Activated B cell treated with CpG ODN at 0.5 μM for 24 hours (primary cell): ENCODE results near the gene TCEAL6. TPM values are rescaled to one million over a fixed set of nuclear protein-coding genes. Genes with fewer than 3 reads are reported as not detected.

Source experiments
- ATAC-seq: fragments of 200-7000 bp; cut with Tn5 transposase; one replicate; pipeline ENCODE4 v1.10.0; 2021; ENCODE audit warnings: low read depth, mild to moderate bottlenecking, moderate library complexity
- CTCF ChIA-PET: fragments of 350-600 bp; sonication (Branson Sonifier 250); formaldehyde crosslinking; loops from one replicate; lab custom pipeline; 2021; ENCODE audit warnings: antibody characterized with exemption; lab: Charles Lee
- POLR2A ChIA-PET: fragments of 350-600 bp; sonication (Branson Sonifier 250); formaldehyde crosslinking; loops from one replicate; lab custom pipeline; 2021; ENCODE audit warnings: antibody characterized with exemption; lab: Charles Lee
- DNase-seq: peaks from one replicate; pipeline ENCODE4 v3.0.0; 2022
- H3K27ac Mint-ChIP-seq: one replicate; pipeline ENCODE4 v1.8.0; 2020; ENCODE audit warnings: mixed read lengths
- H3K27me3 Mint-ChIP-seq: one replicate; pipeline ENCODE4 v1.8.0; 2021; ENCODE audit warnings: mixed read lengths
- H3K36me3 Mint-ChIP-seq: one replicate; pipeline ENCODE4 v1.8.0; 2021; ENCODE audit warnings: low read depth, mixed read lengths
- H3K4me1 Mint-ChIP-seq: one replicate; pipeline ENCODE4 v1.8.0; 2021; ENCODE audit warnings: mixed read lengths
- H3K4me3 Mint-ChIP-seq: one replicate; pipeline ENCODE4 v1.8.0; 2020; ENCODE audit warnings: mild to moderate bottlenecking, mixed read lengths
- H3K9me3 Mint-ChIP-seq: one replicate; pipeline ENCODE4 v1.8.0; 2020; ENCODE audit warnings: mixed read lengths
- intact Hi-C: fragments of 100-400 bp; cut with micrococcal nuclease; formaldehyde crosslinking; loops from one replicate; pipeline ENCODE4 v1.15.1; 2024
- total RNA-seq: library from RNA; stranded (reverse); gene quantifications from 2 replicates; pipeline ENCODE4 v1.2.3, GENCODE V29; 2022
- TF ChIP-seq, protein P1 (sequence below): fragments of 200-600 bp; IDR thresholded peaks from one replicate; pipeline ENCODE4 v1.8.0; 2022; ENCODE audit warnings: antibody characterized with exemption, mild to moderate bottlenecking

The TCEAL6 gene
- total RNA-seq, 1 donor from 2014 or later, result not detected

DNA sequence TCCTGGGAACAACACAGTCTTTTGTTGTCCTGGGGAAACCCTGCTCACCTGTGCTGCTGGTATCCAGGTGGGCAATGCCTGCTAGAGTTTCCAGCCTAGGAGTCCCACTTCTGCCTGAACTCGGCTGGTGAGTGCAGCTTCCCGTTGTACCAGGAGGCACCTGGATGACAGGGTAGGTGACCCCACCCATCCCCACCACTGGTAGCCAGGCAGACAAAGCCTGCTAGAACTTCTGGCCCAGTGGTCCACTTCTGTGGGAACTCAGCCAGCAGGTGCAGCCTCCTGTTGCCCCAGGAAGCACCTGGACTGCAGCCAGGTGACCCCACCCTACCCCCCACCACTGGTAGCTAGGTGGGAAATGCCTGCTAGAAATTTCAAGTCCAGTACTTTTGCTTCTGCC, 26.5 kb downstream of the TCEAL6 start:
- Mint-ChIP-seq H3K4me1 (no peaks in the 10 kb centered on the region), H3K9me3 (peaks cover 3% of the 10 kb centered on the region), H3K27me3 (peaks cover 4% of the 10 kb centered on the region), H3K27ac (no peak overlapping the region), H3K4me3 (no peak overlapping the region), H3K36me3 (no peaks in the 10 kb centered on the region)
- CTCF ChIA-PET, result no interaction called here
- DNase-seq (no peak), ATAC-seq (no peak)
- TF ChIP-seq, protein P1, sequence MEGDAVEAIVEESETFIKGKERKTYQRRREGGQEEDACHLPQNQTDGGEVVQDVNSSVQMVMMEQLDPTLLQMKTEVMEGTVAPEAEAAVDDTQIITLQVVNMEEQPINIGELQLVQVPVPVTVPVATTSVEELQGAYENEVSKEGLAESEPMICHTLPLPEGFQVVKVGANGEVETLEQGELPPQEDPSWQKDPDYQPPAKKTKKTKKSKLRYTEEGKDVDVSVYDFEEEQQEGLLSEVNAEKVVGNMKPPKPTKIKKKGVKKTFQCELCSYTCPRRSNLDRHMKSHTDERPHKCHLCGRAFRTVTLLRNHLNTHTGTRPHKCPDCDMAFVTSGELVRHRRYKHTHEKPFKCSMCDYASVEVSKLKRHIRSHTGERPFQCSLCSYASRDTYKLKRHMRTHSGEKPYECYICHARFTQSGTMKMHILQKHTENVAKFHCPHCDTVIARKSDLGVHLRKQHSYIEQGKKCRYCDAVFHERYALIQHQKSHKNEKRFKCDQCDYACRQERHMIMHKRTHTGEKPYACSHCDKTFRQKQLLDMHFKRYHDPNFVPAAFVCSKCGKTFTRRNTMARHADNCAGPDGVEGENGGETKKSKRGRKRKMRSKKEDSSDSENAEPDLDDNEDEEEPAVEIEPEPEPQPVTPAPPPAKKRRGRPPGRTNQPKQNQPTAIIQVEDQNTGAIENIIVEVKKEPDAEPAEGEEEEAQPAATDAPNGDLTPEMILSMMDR, result no peak
- POLR2A ChIA-PET, result no interaction called here
- intact Hi-C loops, result no loop called here

DNA sequence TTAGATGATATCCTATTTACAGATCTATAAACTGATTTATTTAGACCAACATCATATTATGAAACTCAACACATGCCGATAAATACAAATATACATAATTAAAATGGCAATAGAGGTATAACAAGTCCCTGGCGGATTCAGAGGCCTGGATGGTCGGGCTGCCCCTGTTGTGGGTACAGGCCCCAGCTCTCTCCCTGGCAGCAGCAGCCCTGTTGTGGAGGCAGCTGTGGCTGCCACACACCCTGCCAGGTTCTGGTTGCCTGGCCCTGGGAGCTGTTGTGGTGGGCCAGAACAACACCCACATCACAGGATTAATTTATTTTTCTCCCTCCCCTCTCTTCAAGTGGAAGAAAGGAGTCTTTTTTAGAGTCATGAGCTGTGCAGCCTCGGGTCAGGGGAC, 28.9 kb downstream of the TCEAL6 start:
- TF ChIP-seq, protein P1, result no peak
- no peaks in the 10 kb centered on the region for H3K36me3 Mint-ChIP-seq

More for the DNA sequence above, 28.9 kb downstream of the TCEAL6 start:
- DNase-seq, result no peak
- no peak overlapping the region for H3K27ac Mint-ChIP-seq
- intact Hi-C loops, result no loop called here
- ATAC-seq, result no peak
- H3K9me3 Mint-ChIP-seq, result peaks cover 3% of the 10 kb centered on the region
- CTCF ChIA-PET, result no interaction called here
- H3K4me1 Mint-ChIP-seq, result no peaks in the 10 kb centered on the region
- peaks cover 4% of the 10 kb centered on the region for H3K27me3 Mint-ChIP-seq
- POLR2A ChIA-PET, result no interaction called here
- H3K4me3 Mint-ChIP-seq, result no peak overlapping the region

Other genes with a start within 250 kb of the TCEAL6 start
- gene ZMAT1, start 210.5 kb downstream of the TCEAL6 start, total RNA-seq, result 14.8 and 19.8 TPM in 2 replicates
- gene TCEAL2, start 16.8 kb downstream of the TCEAL6 start, total RNA-seq, result not detected in 2 replicates
- gene BEX5, start 13.5 kb upstream of the TCEAL6 start, total RNA-seq, result 0.61 and 1.2 TPM in 2 replicates
- gene TCP11X1, start 72.8 kb upstream of the TCEAL6 start, total RNA-seq, result not detected in 2 replicates
- gene NXF2, start 104.7 kb upstream of the TCEAL6 start, total RNA-seq, result not detected in 2 replicates